GM12892 (cell line): ENCODE results near the gene ADK.

Experiments
- DNase-seq: peaks from one replicate; pipeline ENCODE4 v3.0.0; 2011; ENCODE audit not compliant: insufficient read length
- FAIRE-seq: peaks from 2 replicates; lab custom pipeline; 2011; peaks lifted over from hg19 to GRCh38; lab: Jason Lieb, UNC
- POLR2A ChIP-seq: IDR thresholded peaks from 2 replicates; pipeline ENCODE4 v1.6.1; 2011; ENCODE audit warnings: low read depth, low read length, control low read depth
- POLR2AphosphoS5 ChIP-seq: IDR thresholded peaks from 2 replicates; pipeline ENCODE4 v1.6.1; 2011; ENCODE audit warnings: low read depth, low read length, control low read depth
- TAF1 ChIP-seq: IDR thresholded peaks from 2 replicates; pipeline ENCODE4 v1.6.1; 2011; ENCODE audit warnings: low read depth, mild to moderate bottlenecking, control low read depth, low read length, borderline replicate concordance

ADK gene

DNA sequence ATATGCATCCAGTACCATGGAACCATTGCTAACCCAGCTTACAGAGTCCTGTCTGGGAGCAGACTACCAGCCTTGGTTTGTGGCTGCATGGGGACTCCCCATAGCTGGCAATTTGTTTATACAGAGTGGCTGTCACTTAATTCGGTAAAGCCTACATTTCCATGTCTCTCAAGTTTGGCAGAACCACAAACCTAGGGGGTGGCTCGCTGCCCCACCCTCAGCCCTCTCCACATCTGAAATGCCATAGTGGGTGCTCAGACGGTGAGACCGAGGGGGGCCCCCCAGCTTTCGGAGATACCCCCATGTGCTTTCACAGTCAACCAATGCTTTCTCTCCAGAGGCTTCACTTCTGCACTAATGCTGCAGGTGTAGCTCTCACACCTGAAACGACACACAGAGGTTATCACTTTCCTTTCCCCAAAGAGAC is 599.8 kb downstream of the ADK start:
- DNase-seq (no peak), FAIRE-seq (no peak)
- no peak for TF ChIP-seq POLR2AphosphoS5
- no peak for TF ChIP-seq POLR2A
- no peak for TF ChIP-seq TAF1

DNA sequence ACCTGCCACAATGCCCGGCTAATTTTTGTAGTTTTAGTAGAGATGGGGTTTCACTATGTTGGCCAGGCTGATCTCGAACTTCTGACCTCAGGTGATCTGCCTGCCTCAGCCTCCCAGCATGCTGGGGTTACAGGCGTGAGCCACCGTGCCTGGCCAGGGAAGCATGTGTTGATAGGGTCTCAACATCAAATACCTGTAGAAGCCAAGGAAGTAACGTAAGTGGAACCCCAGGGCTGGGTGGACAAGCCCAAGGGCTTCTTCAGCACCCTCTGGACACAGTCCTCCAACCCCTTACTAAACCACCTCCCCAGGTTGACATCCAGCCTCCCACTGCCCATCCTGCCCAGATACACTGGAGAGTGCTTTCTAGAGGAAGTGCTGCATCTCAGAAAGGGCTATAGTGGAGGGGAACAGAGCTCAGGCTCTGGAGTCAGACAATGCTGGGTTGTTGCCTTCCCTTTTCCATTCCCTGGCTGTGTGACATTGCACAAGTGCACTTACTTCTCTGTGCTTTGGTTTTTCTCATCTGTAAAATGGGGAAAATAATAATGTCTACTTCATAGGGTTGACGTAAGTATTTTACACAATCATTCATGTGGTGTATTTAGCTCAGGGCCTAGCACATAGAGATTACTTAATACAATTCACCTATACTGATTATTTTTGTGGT is 601.5 kb downstream of the ADK start:
- TF ChIP-seq POLR2AphosphoS5, result no peak
- no peak for TF ChIP-seq POLR2A
- TF ChIP-seq TAF1, result no peak
- DNase-seq, result no peak
- no peak for FAIRE-seq

DNA sequence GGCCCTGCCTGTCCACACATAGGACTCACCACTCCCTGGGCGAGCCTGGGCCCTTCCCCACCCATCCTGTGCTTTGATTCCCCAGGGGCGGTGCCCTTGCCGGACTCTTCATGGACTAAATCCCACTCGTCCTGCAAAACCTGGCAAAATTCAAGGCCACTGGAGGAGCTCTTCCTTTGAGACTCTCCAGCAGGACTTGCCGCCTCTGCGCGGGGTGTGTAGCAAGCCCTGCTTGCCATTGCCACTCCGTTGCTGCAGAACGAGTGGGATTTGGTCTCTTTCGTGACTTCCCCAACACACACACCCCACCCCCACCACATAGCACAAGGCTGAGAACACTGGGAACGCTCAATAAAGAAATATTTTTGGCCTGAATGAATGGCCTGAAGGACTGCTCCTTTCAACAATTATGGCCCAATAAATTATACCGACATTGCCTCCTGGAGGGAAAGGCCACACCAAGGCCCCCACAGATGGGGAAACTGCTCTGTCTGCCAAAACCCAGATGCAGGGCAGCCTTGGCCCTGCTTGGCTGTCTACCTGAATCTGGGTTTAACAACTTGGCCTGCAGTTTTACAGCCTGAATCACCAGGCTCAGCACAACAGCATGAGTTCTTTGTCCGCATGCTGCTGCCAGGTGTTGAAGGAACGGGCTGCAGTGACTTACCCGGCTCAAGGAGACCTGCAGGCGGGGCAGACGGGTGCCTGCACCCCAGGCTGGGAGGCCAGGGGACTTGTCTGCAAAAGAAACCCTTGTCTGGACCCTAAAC is 602.6 kb downstream of the ADK start:
- DNase-seq (no peak), FAIRE-seq (no peak)
- TF ChIP-seq POLR2AphosphoS5, result no peak
- no peak for TF ChIP-seq POLR2A
- no peak for TF ChIP-seq TAF1

DNA sequence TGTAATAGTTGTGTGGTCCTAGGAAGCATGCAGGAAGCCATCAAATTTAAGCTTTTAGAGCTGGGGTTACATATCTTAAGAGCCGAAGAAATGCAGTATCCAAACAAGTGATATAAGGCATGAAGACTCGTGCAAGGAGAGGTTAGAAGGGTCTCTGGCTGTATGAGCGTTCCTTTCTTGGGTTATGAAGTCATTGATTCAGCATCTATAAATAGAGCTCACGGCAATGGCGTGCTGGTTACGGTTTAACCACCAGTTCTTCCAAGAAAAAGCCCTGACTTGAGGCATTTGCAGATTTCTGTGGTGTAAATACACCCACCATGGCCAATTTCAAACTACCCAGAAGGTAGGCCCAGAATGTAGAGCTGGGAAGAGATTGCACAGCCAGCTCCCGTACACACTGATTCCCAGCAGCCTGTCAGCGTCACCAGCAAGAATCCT is 603.4 kb downstream of the ADK start:
- FAIRE-seq (no peak), DNase-seq (no peak)

DNA sequence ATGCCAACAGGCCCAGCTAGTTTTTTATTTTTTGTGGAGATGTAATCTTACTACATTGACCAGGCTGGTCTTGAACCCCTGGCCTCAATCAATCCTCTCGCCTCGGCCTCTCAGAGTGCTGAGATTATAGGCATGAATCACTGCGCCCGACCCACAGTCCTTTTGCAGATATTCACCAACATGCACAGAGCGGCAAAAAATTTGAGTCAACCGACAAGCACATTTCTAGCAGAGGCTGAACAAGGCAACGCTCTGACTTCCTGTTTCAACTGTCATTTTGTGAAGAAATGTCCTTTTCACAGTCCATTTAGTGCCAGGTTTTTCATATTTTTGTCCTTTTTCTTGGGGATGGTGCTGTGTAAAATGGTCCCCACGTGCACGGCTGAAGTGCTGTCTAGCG is 604.3 kb downstream of the ADK start:
- no peak for DNase-seq
- FAIRE-seq, result no peak
- TF ChIP-seq TAF1, result no peak
- TF ChIP-seq POLR2A, result no peak
- no peak for TF ChIP-seq POLR2AphosphoS5

More for the DNA sequence above, 603.4 kb downstream of the ADK start:
- TF ChIP-seq POLR2A (no peak), TAF1 (no peak), POLR2AphosphoS5 (no peak)
